DND-41 (cell line): ENCODE data around the gene KAZN.

Experiments
- ATAC-seq: fragments of 200-7000 bp; cut with Tn5 transposase; 3 replicates; pipeline ENCODE4 v1.9.1; 2021; ENCODE audit warnings: low read depth; ENCODE audit not compliant: insufficient read depth
- DNase-seq: peaks from one replicate; pipeline ENCODE4 v3.0.0-alpha.2; 2020
- H2AFZ ChIP-seq: 2 replicates; pipeline ENCODE4 v1.6.0; 2012; ENCODE audit warnings: low read depth, low read length
- H3K27ac ChIP-seq: 2 replicates; pipeline ENCODE4 v1.5.1; 2012; ENCODE audit warnings: low read length, inconsistent platforms
- H3K27me3 ChIP-seq: fragments of 200-600 bp; sonication (generic); 2 replicates; pipeline ENCODE4 v1.6.0; 2012; ENCODE audit warnings: low read length, mild to moderate bottlenecking, inconsistent platforms; ENCODE audit not compliant: insufficient read depth, poor library complexity
- H3K36me3 ChIP-seq: 2 replicates; pipeline ENCODE4 v1.5.1; 2012; ENCODE audit warnings: low read length, inconsistent platforms; ENCODE audit not compliant: insufficient read depth
- H3K4me1 ChIP-seq: 2 replicates; pipeline ENCODE4 v1.5.1; 2012; ENCODE audit warnings: mild to moderate bottlenecking, low read length; ENCODE audit not compliant: insufficient read depth
- H3K4me2 ChIP-seq: 2 replicates; pipeline ENCODE4 v1.6.0; 2012; ENCODE audit warnings: mild to moderate bottlenecking, moderate library complexity, low read length, inconsistent platforms; ENCODE audit not compliant: insufficient read depth
- H3K4me3 ChIP-seq, 2 experiments: fragments of 200-600 bp in 1 of 2; shearing (Covaris generic) in 1 of 2; 2 replicates each; pipeline ENCODE4 v1.5.1; 2012 to 2016; ENCODE audit warnings: inconsistent platforms in 2 of 2, low read length in 2 of 2, mild to moderate bottlenecking in 2 of 2, low read depth in 1 of 2, moderate library complexity in 1 of 2
- H3K79me2 ChIP-seq: 2 replicates; pipeline ENCODE4 v1.6.0; 2012; ENCODE audit warnings: low read length, inconsistent platforms; ENCODE audit not compliant: insufficient read depth
- H3K9ac ChIP-seq: 2 replicates; pipeline ENCODE4 v1.6.0; 2012; ENCODE audit warnings: low read depth, mild to moderate bottlenecking, inconsistent platforms, low read length, moderate library complexity
- H3K9me3 ChIP-seq: 2 replicates; pipeline ENCODE4 v1.5.1; 2012; ENCODE audit warnings: low read length, moderate library complexity, mild to moderate bottlenecking, inconsistent platforms; ENCODE audit not compliant: insufficient read depth, severe bottlenecking
- H4K20me1 ChIP-seq: 2 replicates; pipeline ENCODE4 v1.6.0; 2012; ENCODE audit warnings: low read length; ENCODE audit not compliant: insufficient read depth
- EZH2 ChIP-seq: IDR thresholded peaks from 3 replicates; pipeline ENCODE4 v1.6.1; 2012; ENCODE audit warnings: borderline replicate concordance, low read depth, mild to moderate bottlenecking, moderate library complexity, low read length, inconsistent platforms; ENCODE audit not compliant: severe bottlenecking
- TF ChIP-seq, protein P1 (sequence below): IDR thresholded peaks from 2 replicates; pipeline ENCODE4 v1.5.1; 2012; ENCODE audit warnings: borderline replicate concordance, low read length, moderate library complexity, mild to moderate bottlenecking; ENCODE audit not compliant: poor library complexity, severe bottlenecking; ENCODE audit errors: extremely low read depth

The KAZN gene

DNA sequence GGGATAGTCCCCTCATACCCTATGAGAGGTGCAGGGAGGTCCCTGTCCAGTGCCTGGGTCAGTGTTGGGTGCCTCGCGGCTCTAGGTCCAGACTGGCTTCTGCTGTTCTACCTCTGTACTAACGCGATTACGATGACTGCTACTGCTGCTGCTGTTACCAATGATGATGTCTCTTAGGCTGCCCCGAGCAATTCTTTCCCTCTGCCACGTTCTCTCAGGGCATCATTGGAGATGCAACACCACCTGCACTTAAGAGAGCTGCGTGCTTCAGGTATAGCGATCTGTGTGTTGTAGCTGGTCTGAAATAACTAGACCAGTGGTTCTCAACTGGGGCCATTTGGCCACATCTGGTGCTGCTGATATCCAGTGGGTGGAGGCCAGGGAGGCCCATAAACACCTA lies 36.9 kb downstream of the KAZN start:
- Histone ChIP-seq H3K27me3 (no peaks in the 10 kb centered on the region), H3K4me1 (no peaks in the 10 kb centered on the region), H3K9ac (no peak overlapping the region), H2AFZ (no peak overlapping the region), H3K36me3 (no peaks in the 10 kb centered on the region), H4K20me1 (0 out of 2 replicates have a peak, but pooled peaks cover 3% of the 10 kb centered on the region), H3K4me3 (no peak overlapping the region), H3K4me2 (no peak overlapping the region), H3K27ac (no peak overlapping the region), H3K9me3 (no peaks in the 10 kb centered on the region), H3K79me2 (no peaks in the 10 kb centered on the region)
- no peak for TF ChIP-seq EZH2
- TF ChIP-seq, protein P1, sequence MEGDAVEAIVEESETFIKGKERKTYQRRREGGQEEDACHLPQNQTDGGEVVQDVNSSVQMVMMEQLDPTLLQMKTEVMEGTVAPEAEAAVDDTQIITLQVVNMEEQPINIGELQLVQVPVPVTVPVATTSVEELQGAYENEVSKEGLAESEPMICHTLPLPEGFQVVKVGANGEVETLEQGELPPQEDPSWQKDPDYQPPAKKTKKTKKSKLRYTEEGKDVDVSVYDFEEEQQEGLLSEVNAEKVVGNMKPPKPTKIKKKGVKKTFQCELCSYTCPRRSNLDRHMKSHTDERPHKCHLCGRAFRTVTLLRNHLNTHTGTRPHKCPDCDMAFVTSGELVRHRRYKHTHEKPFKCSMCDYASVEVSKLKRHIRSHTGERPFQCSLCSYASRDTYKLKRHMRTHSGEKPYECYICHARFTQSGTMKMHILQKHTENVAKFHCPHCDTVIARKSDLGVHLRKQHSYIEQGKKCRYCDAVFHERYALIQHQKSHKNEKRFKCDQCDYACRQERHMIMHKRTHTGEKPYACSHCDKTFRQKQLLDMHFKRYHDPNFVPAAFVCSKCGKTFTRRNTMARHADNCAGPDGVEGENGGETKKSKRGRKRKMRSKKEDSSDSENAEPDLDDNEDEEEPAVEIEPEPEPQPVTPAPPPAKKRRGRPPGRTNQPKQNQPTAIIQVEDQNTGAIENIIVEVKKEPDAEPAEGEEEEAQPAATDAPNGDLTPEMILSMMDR: no peak
- DNase-seq: no peak
- no peak for ATAC-seq

DNA sequence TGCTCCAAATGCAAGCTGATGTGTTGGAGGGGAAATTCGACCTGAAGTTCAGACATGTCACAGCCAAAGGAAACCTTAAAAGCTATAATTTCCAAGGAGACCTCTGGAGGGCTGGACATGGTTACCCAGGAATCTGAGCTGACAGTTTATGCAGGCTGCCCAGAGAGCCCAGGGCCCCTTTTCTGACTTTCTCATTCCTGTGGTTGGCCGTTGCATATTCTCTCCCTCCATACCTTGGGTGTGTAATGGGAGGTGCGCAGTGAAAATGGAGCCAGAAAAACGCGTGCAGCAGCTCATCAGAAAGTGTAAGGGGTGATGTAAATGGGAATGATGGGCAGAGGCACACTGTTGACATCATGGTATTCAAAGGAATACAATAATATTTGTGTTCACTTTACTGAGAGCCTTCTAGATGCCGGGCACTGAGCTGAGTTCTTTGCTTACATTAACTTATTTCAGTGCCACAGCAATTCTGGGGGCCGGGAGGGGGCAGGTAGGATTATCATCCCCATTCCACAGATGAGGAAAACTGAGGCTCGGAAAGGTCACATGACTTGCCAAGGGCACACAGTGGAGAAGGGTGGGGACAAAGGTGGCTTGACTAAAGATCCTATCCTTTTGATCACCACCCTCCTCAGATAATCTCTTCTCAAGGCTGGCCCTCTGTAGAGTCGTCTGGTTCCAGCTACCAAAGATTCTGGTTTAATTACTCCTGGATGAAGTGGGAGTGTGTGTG lies 38.6 kb downstream of the KAZN start:
- Histone ChIP-seq H3K27me3 (no peaks in the 10 kb centered on the region), H3K9ac (no peak overlapping the region)

DNA sequence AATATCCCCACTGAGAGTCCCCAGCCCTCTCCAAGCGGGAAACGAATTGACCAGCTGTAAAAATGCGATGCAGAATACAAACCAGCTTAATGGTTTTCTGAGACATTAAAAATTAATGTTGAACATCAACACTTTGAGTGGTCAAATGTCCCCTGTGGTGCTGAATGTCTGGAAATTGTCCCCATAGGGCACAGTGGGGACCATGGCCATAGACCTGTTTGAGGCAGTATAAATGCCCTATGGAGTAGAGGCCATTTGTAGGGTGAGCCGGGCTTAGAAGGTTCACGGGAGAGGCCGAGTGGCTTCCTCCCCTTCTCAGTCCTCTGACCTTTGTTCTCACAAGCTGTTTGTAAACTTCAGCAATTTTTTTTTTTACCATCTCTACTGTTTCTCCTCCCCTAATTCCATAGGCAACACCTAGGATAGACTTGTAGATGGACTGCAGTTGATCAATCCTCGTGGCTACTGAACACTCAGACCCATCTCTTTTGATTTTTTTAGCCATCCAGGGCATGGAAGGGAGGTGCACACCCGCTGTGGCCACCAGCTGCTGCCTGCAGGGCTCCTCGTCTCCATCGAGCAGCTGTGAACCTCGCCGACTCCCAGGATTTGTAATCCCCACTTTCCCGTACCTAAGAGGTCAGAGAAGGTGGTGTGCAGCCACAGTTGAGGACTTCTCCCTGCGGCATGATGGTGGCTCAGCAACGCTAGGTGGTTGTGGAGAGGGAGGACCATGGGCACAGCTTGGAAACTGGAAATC lies 41.0 kb downstream of the KAZN start:
- Histone ChIP-seq H4K20me1 (0 out of 2 replicates have a peak, but pooled peaks cover 2% of the 10 kb centered on the region), H3K27me3 (no peaks in the 10 kb centered on the region), H3K9me3 (peaks cover 4% of the 10 kb centered on the region), H3K79me2 (no peaks in the 10 kb centered on the region), H2AFZ (no peak overlapping the region), H3K4me3 (no peak overlapping the region), H3K4me2 (no peak overlapping the region), H3K36me3 (no peaks in the 10 kb centered on the region), H3K27ac (no peak overlapping the region), H3K4me1 (no peaks in the 10 kb centered on the region), H3K9ac (no peak overlapping the region)
- ATAC-seq (no peak), DNase-seq (no peak)
- TF ChIP-seq, protein P1: no peak
- no peak for TF ChIP-seq EZH2

More for the DNA sequence above, 38.6 kb downstream of the KAZN start:
- TF ChIP-seq EZH2: no peak
- TF ChIP-seq, protein P1: no peak
- Histone ChIP-seq H3K79me2 (no peaks in the 10 kb centered on the region), H3K36me3 (no peaks in the 10 kb centered on the region), H3K4me3 (no peak overlapping the region), H4K20me1 (0 out of 2 replicates have a peak, but pooled peaks cover 3% of the 10 kb centered on the region), H3K4me1 (no peaks in the 10 kb centered on the region), H3K27ac (no peak overlapping the region), H2AFZ (no peak overlapping the region), H3K9me3 (no peaks in the 10 kb centered on the region), H3K4me2 (no peak overlapping the region)
- no peak for DNase-seq
- no peak for ATAC-seq
